ENCODE results near the gene RANBP3L.

- no peak for TF ChIP-seq POLR2A (IDR thresholded peaks at IDR 0.05)
- TF ChIP-seq CTCF (IDR thresholded peaks at IDR 0.05), result no peak
These were observed 71.4 kb downstream of the RANBP3L start for GRCh38 chr5:36230151-36230790.
